ENCODE data around the gene ZNF227.
"Not testable (repeated sequence)": the region's sequence is repeated elsewhere in the genome, so short reads cannot be mapped to it uniquely, and the experiment has no call there.

ZNF227 gene

GRCh38 chr19:44212250-44212865, at the start of gene ZNF227:
Gene ZNF227, plus strand, starts transcription at chr19:44212532. Its CDS starts 5,261 bp downstream, at chr19:44217793.
- peak; percentile 79 for DNase-seq

DNA sequence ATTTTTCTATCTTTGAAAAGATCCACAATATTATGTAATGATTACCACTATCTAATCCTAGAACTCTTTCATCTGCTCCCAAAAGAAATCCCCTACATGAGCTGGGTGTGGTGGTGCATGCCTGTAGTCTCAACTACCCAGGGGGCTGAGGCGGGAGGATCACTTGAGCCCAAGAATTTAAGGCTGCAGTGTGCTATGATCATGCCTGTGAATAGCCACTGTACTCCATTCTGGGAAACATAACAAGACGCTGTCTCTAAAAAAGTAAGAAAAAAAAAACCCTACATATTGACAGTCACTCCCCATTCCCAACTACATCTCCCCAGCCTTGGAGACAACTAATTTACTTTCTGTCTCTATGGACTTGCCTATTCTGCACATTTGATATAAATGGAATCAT, 48.5 kb upstream of the ZNF227 start:
- DNase-seq, result no peak

- no peak for DNase-seq
These were observed 48.0 kb upstream of the ZNF227 start for GRCh38 chr19:44164327-44164672.

GRCh38 chr19:44164673-44165512, 47.4 kb upstream of the ZNF227 start, which contains the start of gene ZNF226:
Gene ZNF226, plus strand, starts transcription at chr19:44165100. Its CDS starts 4,981 bp downstream, at chr19:44170081.
- DNase-seq, result peak; percentile 90

- DNase-seq, result not testable (repeated sequence)
These were observed 41.7 kb upstream of the ZNF227 start for GRCh38 chr19:44170660-44171059.

DNA sequence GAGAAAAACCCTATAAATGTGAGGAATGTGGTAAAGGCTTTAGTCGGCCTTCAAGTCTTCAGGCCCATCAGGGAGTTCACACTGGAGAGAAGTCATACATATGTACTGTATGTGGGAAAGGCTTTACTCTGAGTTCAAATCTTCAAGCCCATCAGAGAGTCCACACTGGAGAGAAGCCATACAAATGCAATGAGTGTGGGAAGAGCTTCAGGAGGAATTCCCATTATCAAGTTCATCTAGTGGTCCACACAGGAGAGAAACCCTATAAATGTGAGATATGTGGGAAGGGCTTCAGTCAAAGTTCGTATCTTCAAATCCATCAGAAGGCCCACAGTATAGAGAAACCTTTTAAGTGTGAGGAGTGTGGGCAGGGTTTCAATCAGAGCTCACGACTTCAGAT, 35.7 kb upstream of the ZNF227 start:
- DNase-seq, result no peak

DNA sequence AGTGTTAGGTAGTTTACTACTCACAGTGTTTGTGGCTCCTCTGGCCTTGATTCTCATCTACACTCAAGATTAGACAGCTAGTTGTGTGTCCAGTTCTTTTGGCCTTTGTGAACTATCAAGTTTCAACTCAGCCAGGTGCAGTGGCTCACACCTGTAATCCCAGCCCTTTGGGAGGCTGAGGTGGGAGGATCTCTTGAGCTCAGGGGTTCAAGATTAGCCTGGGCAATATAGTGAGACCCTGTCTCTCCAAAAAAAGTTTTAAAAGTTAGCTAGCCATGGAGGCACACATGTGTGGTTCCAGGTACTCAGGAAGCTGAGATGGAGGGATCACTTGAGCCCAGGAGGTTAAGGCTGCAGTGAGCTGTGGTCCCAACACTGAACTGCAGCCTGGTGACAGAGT, 31.4 kb upstream of the ZNF227 start:
- DNase-seq, result no peak

DNA sequence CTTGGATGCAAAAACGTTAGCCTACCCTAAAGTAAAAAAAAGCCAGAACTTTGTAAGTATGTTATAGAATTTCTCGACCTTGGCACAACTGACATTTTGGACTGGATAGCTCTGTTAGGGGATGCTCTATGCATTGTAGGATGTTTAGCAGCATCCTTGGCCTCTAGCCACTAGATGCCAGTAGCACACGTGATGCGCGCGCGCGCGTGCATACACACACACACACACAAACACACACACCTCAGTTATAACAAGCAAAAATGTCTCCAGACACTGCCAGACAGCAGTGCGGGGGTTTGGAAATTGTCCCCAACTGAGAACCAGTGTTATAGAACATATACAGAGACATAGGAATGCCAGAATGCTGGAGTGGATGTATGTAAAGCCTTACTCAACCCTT, 30.2 kb upstream of the ZNF227 start:
- no peak for DNase-seq

- DNase-seq, result no peak
These were observed 22.3 kb upstream of the ZNF227 start for GRCh38 chr19:44190020-44190419.

GRCh38 chr19:44192127-44192526, 20.2 kb upstream of the ZNF227 start:
- DNase-seq, result no peak

DNA sequence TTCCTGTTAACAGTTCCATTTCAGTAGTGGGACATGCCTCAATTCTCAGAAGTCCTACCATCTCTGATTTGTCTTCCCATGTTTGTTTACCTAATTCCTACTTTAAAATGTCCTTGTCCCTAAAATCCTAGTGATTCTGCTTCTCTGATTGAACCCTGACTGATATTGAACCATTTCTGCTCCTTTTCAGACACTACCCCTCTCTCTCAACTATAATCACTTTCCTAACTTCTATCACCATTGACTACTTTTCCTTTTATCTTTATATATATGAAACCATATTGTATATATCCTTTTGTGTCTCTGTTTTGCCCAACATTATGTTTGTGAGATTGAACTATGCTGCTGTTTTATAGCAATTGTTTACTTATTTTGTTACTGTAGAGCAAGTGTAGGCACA, 15.6 kb upstream of the ZNF227 start:
- no peak for DNase-seq

DNA sequence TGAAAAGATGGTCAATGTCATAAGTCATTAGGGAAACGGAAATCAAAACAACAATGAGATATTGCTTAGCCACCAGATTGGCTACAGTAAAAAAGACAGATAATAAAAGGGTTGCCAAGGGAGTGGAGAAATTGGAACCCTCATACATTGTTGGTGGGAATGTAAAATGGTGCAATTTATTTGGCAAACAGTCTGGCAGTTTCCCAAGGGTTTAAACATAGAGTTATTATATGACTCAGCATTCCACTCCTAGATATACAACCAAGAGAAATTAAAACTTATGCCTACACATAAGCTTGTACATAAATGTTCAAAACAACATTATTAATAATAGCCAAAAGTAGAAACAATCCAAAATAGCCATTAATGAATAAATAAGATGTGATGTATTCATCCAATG, 9.9 kb upstream of the ZNF227 start:
- no peak for DNase-seq

GRCh38 chr19:44202974-44203373, 9.4 kb upstream of the ZNF227 start:
- no peak for DNase-seq

DNA sequence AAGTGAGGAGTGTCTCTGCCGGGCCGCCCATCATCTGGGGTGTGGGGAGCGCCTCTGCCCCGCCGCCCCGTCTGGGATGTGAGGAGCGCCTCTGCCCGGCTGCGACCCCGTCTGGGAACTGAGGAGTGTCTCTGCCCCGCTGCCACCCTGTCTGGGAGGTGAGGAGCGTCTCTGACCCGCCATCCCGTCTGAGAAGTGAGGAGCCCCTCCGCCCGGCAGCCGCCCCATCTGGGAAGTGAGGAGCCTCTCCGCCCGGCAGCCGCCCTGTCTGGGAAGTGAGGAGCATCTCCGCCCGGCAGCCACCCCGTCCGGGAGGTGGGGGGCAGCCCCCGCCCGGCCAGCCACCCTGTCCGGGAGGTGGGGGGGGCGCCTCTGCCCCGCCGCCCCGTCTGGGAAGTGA, 8.5 kb upstream of the ZNF227 start:
- DNase-seq, result not testable (repeated sequence)

DNA sequence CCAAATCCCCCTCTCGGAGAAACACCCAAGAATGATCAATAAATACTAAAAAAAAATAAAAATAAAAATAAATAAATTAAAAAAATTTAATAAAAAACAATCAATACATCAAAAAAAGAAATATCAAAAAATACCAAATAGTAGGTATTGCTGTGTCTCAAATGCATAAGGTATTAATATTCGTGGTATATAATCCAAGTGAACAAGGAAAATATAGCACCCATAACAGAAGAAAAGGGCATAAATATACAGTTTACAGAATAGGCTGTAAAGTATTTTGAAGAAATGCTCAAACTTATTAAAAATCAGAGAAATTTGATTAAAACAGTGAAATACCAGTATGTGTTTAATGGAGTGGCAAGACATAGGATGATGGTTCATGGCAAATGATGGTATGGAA, 7.6 kb upstream of the ZNF227 start:
- no peak for DNase-seq

GRCh38 chr19:44207126-44207803, 5.1 kb upstream of the ZNF227 start:
- DNase-seq, result peak; percentile 82

- DNase-seq, result no peak
These were observed 574 bp downstream of the ZNF227 start for GRCh38 chr19:44212866-44213346.

DNA sequence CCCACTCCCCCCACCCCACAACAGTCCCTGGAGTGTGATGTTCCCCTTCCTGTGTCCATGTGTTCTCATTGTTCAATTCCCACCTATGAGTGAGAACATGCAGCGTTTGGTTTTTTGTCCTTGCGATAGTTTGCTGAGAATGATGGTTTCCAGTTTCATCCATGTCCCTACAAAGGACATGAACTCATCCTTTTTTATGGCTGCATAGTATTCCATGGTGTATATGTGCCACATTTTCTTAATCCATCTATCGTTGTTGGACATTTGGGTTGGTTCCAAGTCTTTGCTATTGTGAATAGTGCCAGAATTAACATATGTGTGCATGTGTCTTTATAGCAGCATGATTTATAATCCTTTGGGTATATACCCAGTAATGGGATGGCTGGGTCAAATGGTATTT, 7.6 kb downstream of the ZNF227 start:
- DNase-seq, result not testable (repeated sequence)

DNA sequence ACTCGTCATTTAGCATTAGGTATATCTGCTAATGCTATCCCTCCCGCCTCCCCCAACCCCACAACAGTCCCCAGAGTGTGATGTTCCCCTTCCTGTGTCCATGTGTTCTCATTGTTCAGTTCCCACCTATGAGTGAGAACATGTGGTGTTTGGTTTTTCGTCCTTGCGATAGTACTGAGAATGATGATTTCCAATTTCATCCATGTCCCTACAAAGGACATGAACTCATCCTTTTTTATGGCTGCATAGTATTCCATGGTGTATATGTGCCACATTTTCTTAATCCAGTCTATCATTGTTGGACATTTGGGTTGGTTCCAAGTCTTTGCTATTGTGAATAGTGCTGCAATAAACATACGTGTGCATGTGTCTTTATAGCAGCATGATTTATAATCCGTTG, 8.4 kb downstream of the ZNF227 start:
- not testable (repeated sequence) for DNase-seq

- DNase-seq, result not testable (repeated sequence)
These were observed 9.0 kb downstream of the ZNF227 start for GRCh38 chr19:44221291-44221690.

GRCh38 chr19:44228318-44228717, 16.0 kb downstream of the ZNF227 start:
- DNase-seq, result no peak

DNA sequence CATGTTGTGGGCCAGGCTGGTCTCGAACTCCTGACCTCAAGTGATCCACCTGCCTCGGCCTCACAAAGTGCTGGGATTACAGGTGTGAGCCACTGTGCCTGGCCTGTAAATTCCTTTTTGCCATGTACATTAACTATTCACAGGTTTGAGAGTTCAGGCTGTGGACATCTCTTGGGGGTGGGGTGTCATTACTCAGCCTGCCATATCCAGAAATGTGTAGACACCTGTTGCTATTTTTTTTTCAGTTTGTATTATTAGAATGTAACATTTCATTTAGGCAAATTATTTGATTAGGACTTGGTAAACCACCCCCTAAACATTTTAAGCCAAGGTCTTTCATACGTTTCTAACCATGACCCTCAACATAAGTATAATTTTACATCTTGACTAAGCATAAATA, 20.5 kb downstream of the ZNF227 start:
- DNase-seq, result no peak

DNA sequence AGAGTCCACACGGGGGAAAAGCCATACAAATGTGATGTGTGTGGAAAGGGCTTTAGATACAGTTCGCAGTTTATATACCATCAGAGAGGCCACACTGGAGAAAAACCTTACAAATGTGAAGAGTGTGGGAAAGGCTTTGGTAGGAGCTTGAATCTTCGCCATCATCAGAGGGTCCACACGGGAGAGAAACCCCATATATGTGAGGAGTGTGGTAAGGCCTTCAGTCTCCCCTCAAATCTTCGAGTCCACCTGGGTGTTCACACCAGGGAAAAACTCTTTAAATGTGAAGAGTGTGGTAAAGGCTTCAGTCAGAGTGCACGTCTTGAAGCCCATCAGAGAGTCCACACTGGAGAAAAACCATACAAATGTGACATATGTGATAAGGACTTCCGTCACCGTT, 24.1 kb downstream of the ZNF227 start:
- no peak for DNase-seq

DNA sequence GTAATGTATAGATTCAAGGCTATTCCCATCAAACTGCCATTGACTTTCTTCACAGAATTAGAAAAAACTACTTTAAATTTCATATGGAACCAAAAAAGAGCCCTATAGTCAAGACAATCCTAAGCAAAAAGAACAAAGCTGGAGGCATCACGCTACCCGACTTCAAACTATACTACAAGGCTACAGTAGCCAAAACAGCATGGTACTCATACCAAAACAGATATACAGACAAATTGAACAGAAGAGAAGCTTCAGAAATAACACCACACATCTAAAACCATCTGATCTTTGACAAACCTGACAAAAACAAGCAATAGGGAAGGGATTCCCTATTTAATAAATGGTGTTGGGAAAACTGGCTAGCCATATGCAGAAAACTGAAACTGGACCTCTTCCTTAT, 40.0 kb downstream of the ZNF227 start:
- DNase-seq, result not testable (repeated sequence)

Data from CD4-positive, alpha-beta T cell treated with Interleukin-15 for 1 hour (primary cell).